Epithelial cell of proximal tubule (primary cell): ENCODE data around the gene SLC24A3. TPM values are rescaled to one million over a fixed set of nuclear protein-coding genes. Genes with fewer than 3 reads are reported as not detected.

Experiments used
- DNase-seq: peaks from one replicate; pipeline ENCODE4 v3.0.0-alpha.2; 2011; ENCODE audit warnings: low read depth
- H3K4me3 ChIP-seq: 2 replicates; pipeline ENCODE4 v1.5.1; 2011; ENCODE audit warnings: low read depth, mild to moderate bottlenecking, low read length
- total RNA-seq: library from RNA; depleted of rRNA; stranded (reverse); fragments of >200 nt; gene quantifications from 2 replicates; pipeline ENCODE4 v1.2.3, GENCODE V29; 2015
- TF ChIP-seq, protein P1 (sequence below): conservative IDR thresholded peaks from 2 replicates; pipeline ENCODE4 v1.5.1; 2012; ENCODE audit warnings: low read depth, mild to moderate bottlenecking, low read length

SLC24A3 gene
- total RNA-seq, 1 donor from 2014 or later = not detected

DNA sequence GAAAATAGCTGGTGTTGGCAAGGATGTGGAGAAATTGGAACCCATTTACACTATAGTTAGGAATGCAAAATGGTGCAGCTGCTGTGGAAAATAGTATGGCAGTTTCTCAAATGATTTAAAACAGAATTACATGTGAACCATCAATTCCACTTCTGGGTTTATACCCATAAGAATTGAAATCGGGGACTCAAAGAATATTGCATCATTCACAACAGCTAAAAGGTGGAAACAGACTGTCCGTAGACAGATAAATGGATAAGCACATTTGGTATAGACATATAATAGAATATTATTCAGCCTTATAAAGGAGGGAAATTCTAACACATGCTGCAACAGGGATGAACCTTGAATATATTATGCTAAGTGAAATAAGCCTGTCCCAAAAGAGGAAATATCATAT lies 355.7 kb downstream of the SLC24A3 start:
- TF ChIP-seq, protein P1, sequence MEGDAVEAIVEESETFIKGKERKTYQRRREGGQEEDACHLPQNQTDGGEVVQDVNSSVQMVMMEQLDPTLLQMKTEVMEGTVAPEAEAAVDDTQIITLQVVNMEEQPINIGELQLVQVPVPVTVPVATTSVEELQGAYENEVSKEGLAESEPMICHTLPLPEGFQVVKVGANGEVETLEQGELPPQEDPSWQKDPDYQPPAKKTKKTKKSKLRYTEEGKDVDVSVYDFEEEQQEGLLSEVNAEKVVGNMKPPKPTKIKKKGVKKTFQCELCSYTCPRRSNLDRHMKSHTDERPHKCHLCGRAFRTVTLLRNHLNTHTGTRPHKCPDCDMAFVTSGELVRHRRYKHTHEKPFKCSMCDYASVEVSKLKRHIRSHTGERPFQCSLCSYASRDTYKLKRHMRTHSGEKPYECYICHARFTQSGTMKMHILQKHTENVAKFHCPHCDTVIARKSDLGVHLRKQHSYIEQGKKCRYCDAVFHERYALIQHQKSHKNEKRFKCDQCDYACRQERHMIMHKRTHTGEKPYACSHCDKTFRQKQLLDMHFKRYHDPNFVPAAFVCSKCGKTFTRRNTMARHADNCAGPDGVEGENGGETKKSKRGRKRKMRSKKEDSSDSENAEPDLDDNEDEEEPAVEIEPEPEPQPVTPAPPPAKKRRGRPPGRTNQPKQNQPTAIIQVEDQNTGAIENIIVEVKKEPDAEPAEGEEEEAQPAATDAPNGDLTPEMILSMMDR = no peak
- no peak for DNase-seq
- no peak overlapping the region for H3K4me3 ChIP-seq

DNA sequence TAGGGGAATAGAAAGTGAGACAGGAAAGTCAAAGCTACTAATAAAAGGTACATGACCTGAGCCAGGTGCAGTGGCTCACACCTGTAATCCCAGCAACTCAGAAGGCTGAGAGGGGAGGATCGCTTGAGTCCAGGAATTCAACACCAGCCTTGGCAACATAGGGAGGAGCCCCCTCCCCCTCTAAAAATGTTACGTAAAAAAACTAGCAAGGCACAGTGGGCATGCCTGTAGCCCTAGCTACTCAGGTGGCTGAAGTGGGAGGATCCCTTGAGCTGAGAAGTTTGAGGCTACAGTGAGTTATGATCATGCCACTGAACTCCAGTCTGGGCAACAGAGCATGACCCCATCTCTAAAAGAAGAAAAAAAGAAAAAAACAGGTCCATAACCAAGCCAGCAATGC lies 359.6 kb downstream of the SLC24A3 start:
- DNase-seq = no peak
- TF ChIP-seq, protein P1 = no peak

DNA sequence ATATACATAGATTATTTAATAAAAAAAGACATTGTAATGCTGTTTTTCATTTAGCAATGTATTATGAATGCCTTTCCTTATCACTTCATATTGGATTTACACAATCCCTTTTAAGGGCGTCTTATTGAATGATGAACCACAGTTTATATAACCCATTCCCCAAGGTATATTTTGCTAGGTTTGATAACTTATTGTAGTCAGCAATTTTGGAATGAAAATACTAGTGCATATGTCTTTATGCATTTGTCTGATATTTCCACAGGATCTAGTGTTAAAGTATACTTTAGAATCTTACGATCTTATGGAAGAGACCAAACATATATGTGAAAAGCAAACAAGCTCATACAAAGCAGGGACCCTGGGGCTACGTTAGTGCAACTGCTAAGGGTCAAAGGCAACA lies 365.2 kb downstream of the SLC24A3 start:
- TF ChIP-seq, protein P1 = no peak
- H3K4me3 ChIP-seq = no peak overlapping the region
- DNase-seq = no peak

More for the DNA sequence above, 359.6 kb downstream of the SLC24A3 start:
- no peak overlapping the region for H3K4me3 ChIP-seq

DNA sequence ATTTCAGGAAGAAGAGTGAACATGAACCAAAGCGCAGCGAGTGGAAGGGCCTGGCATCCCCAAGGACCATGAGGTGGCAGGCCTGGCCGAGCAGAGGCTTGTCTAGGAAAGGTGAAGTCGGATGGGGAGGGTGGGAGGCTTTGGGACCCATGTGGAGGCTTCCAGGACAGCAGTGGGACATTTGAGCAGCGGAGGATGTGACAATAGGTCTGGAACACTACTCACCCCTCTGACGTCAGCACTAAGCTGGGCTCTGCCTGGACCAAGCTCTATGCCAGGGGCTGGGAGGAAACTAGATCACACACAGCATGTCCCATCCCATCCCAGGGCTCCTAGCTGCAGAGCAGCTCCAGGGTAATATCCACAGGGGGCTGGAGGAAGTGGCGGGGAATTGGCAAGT lies 370.3 kb downstream of the SLC24A3 start:
- TF ChIP-seq, protein P1 = no peak
- no peak for DNase-seq
- H3K4me3 ChIP-seq = no peak overlapping the region

DNA sequence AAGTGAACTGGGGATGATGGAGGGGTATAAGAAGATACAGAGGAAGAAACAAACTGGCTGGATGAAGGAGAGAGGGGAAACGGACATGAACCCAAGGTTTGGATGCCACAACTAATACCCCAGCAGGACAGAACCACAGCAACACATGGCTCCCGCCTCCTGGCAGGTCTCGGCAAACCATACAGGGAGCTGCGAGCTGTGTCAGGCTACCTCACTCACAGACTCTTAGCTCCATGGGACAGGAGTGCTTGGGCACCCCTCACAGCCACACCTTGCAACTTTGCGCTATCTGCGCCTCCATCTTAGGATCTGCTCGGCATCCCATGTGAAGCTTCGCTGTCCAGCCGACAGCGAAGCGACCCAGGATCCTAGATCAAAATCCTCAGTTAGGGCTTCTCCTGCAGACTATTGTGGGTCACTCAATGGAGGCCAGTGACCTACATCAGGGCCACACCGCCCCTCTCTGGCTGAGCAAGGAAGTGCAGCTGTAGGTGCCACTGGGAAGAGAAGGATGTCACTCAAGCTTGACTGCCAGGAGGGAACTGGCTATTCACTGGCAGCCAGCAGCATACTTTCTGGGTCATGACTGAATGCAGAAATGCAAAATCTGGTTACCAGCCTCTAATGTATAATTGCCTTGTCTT lies 371.2 kb downstream of the SLC24A3 start:
- no peak overlapping the region for H3K4me3 ChIP-seq
- TF ChIP-seq, protein P1 = peak; percentile 92
- no peak for DNase-seq

DNA sequence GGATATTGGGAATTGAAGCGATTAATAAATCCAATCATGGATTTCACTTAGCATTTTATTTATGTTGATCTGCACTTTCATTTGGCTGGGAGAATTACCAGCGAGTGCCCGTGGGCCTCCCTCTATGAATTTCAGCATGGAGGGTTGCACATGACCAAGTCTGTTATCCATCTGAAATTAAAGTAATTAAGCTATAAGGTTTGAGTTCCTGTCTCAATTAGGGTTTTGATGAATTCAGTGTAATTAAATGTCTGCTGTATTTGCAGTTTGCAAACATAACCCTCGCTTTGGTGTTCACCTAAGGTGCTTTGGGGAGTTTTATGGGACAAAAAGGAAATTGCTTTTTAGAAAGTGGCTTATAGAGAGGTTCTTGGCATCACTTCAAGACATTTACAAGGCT lies 375.8 kb downstream of the SLC24A3 start:
- H3K4me3 ChIP-seq = no peak overlapping the region
- no peak for DNase-seq
- TF ChIP-seq, protein P1 = no peak

DNA sequence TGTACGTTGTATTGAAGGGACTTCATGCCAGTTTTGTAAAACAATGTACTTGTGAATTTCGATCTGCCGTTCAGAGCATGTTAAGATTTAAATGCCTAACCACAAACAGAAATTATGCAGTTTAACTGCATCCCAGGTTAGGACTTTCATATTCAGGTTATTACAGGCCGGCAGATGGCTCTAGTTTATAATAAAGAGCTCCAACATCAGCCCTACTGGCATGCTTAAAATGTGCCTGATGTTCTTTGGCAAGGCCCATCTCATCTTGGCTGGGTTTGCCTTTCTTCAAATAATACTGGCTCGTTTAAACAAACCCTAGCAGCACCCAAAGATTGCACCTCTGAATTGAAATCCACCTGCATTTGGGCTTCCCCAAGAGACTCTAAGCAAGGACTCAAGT lies 376.3 kb downstream of the SLC24A3 start:
- TF ChIP-seq, protein P1 = no peak
- no peak for DNase-seq
- H3K4me3 ChIP-seq = no peak overlapping the region
